Mesenchymal stem cell (in vitro differentiated cells and primary cell): ENCODE data around the gene ACADVL.
A peak's percentile ranks its signal among the peaks of the same experiment; 100 is the strongest.

ENCODE experiments used
- DNase-seq: peaks from one replicate; pipeline ENCODE4 v3.0.0-alpha.2; 2013
- H2AFZ ChIP-seq: one replicate; pipeline ENCODE4 v1.6.1; 2013; ENCODE audit warnings: low read depth, mild to moderate bottlenecking, control low read depth, inconsistent platforms, low read length, moderate library complexity
- H2AK5ac ChIP-seq: 2 replicates; pipeline ENCODE4 v1.6.1; 2013; ENCODE audit warnings: low read length, moderate library complexity, mild to moderate bottlenecking, inconsistent platforms; ENCODE audit not compliant: severe bottlenecking
- H2BK120ac ChIP-seq: one replicate; pipeline ENCODE4 v1.6.1; 2013; ENCODE audit warnings: low read depth, mild to moderate bottlenecking, inconsistent platforms, low read length, moderate library complexity
- H2BK12ac ChIP-seq, 2 experiments: one replicate each; pipeline ENCODE4 v1.6.1; 2013; ENCODE audit warnings: inconsistent platforms in 2 of 2, low read length in 2 of 2, mild to moderate bottlenecking in 2 of 2, moderate library complexity in 2 of 2, control low read depth in 1 of 2
- H2BK15ac ChIP-seq: one replicate; pipeline ENCODE4 v1.6.1; 2013; ENCODE audit warnings: mild to moderate bottlenecking, low read depth, inconsistent platforms; ENCODE audit not compliant: poor library complexity, severe bottlenecking
- H2BK5ac ChIP-seq: 2 replicates; pipeline ENCODE4 v1.6.1; 2013; ENCODE audit warnings: low read depth, mild to moderate bottlenecking, low read length, control low read depth, inconsistent platforms; ENCODE audit not compliant: poor library complexity, severe bottlenecking
- H3K14ac ChIP-seq, 2 experiments: one replicate each; pipeline ENCODE4 v1.6.1; 2013; ENCODE audit warnings: inconsistent platforms in 2 of 2, low read length in 2 of 2, control low read depth in 1 of 2, mild to moderate bottlenecking in 1 of 2, moderate library complexity in 1 of 2
- H3K18ac ChIP-seq, 2 experiments: one replicate each; pipeline ENCODE4 v1.6.1; 2013; ENCODE audit warnings: inconsistent platforms in 2 of 2, low read length in 2 of 2, control low read depth in 1 of 2, low read depth in 1 of 2, mild to moderate bottlenecking in 1 of 2
- H3K23ac ChIP-seq, 2 experiments: one replicate each; pipeline ENCODE4 v1.6.1; 2013; ENCODE audit warnings: inconsistent platforms in 2 of 2, low read length in 2 of 2, mild to moderate bottlenecking in 2 of 2, moderate library complexity in 2 of 2, control low read depth in 1 of 2
- H3K27ac ChIP-seq: 2 replicates; pipeline ENCODE4 v1.5.1; 2013; ENCODE audit warnings: mild to moderate bottlenecking, moderate library complexity, low read length, control low read depth, inconsistent platforms; ENCODE audit not compliant: poor library complexity, severe bottlenecking
- H3K27me3 ChIP-seq, 2 experiments: 2 replicates each; pipeline versions ENCODE4 v1.6.1 to v1.7.0; 2013; ENCODE audit warnings: low read length in 2 of 2, mild to moderate bottlenecking in 2 of 2, moderate library complexity in 2 of 2, control low read depth in 1 of 2, inconsistent platforms in 1 of 2; ENCODE audit not compliant: control insufficient read depth in 1 of 2, insufficient read depth in 1 of 2
- H3K36me3 ChIP-seq, 2 experiments: 2 replicates each; pipeline versions ENCODE4 v1.6.1 to v1.7.0; 2013; ENCODE audit warnings: low read length in 2 of 2, control low read depth in 1 of 2, inconsistent platforms in 1 of 2, low read depth in 1 of 2, mild to moderate bottlenecking in 1 of 2; ENCODE audit not compliant: insufficient read depth in 2 of 2, control insufficient read depth in 1 of 2
- H3K4ac ChIP-seq, 2 experiments: one replicate each; pipeline ENCODE4 v1.6.1; 2013; ENCODE audit warnings: inconsistent platforms in 2 of 2, low read length in 2 of 2, mild to moderate bottlenecking in 2 of 2, moderate library complexity in 2 of 2, control low read depth in 1 of 2, low read depth in 1 of 2
- H3K4me1 ChIP-seq: 2 replicates; pipeline ENCODE4 v1.6.1; 2013; ENCODE audit warnings: low read depth, low read length, control low read depth; ENCODE audit not compliant: control insufficient read depth, insufficient read depth
- H3K4me2 ChIP-seq: 2 replicates; pipeline ENCODE4 v1.6.1; 2013; ENCODE audit warnings: low read length, mild to moderate bottlenecking, inconsistent platforms; ENCODE audit not compliant: poor library complexity, severe bottlenecking
- H3K4me3 ChIP-seq, 2 experiments: 2 replicates each; pipeline versions ENCODE4 v1.5.1 to v1.7.0; 2013; ENCODE audit warnings: low read length in 2 of 2, mild to moderate bottlenecking in 2 of 2, control low read depth in 1 of 2, low read depth in 1 of 2; ENCODE audit not compliant: insufficient read depth in 1 of 2
- H3K79me1 ChIP-seq: replicated peaks from 2 replicates; pipeline ENCODE4 v1.6.1; 2013; ENCODE audit warnings: mild to moderate bottlenecking, control low read depth, low read length, inconsistent platforms; ENCODE audit not compliant: poor library complexity, severe bottlenecking
- H3K9ac ChIP-seq: 2 replicates; pipeline ENCODE4 v1.7.0; 2013; ENCODE audit warnings: mild to moderate bottlenecking, low read length, moderate library complexity
- H3K9me3 ChIP-seq: 2 replicates; pipeline ENCODE4 v1.7.0; 2013; ENCODE audit warnings: mild to moderate bottlenecking, low read length; ENCODE audit not compliant: control insufficient read depth
- H4K8ac ChIP-seq: one replicate; pipeline ENCODE4 v1.6.1; 2013; ENCODE audit warnings: inconsistent platforms, mild to moderate bottlenecking, low read length, moderate library complexity
- H4K91ac ChIP-seq: one replicate; pipeline ENCODE4 v1.6.1; 2013; ENCODE audit warnings: mild to moderate bottlenecking, low read length, inconsistent platforms
- WGBS: methylation state at CpG from one replicate; pipeline ENCODE4 v1.1.7; 2013; ENCODE audit warnings: mixed read lengths; 5-methylcytosine and 5-hydroxymethylcytosine counted together

Gene ACADVL

DNA sequence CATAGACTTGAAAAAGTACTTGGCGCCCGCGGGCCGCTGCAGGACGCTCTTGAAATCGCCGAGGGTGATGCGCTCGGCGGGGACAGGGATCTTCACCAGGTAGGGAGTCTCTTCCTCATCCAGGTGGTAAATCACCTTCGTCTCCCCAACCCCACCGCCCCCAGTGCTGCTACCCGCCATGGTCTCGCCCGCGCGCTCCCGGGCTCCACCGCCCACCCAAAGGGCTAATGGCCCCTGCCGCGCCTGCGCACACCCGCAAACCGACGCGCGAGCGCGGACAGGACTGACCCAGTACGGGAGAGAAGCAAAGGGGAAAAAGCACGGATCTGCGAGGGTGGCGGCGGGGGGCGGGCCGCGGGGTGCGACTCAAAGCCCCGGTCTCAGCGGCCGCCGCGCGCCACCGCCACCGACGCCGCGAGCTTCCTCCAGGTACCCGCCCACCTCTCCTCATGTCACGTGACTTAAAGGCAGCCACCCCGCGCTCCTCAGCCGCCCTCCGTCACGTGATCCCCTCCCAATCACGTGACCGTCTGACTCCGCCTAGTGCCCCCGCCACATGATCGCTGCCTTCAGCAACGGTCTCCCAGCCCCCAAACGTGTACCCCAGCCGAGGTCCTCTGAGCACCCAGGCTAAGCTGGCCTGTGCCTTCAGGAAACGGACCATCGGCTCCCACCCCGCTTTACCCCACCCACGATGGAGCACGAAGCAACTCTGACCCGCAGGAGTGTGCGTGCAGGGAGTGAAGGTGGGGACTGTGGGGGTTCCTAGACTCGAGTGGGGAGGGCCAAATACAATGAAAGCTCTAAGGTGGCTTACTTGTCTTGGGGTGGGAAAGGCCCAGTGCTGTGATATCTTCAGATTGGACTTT, 14.6 kb downstream of the ACADVL start, which contains the start of gene DVL2:
Gene DVL2 (minus strand): TSS at position 435 of the 869 bp plus-strand sequence. CDS start 255 bp downstream, at position 180.
- peak within 1 kb of the TSS; percentile 68 to 99 for H3K4me3 ChIP-seq
- H4K8ac ChIP-seq = peak within 1 kb of the TSS; percentile 94
- under 1% methylated on average over 49 of the region's 72 CpGs for WGBS
- peak within 1 kb of the TSS; percentile 48 for H2AK5ac ChIP-seq
- H3K4ac ChIP-seq = peak within 1 kb of the TSS; percentile 35 to 91
- peaks cover 39 to 42% of the 10 kb centered on the region in 2 experiments for H3K36me3 ChIP-seq
- H3K14ac ChIP-seq = peak within 1 kb of the TSS in 1 of 2 experiments; percentile 89
- H2BK120ac ChIP-seq = peak within 1 kb of the TSS; percentile 84
- H2AFZ ChIP-seq = no peak within 1 kb of the TSS
- peak within 1 kb of the TSS; percentile 90 for H3K27ac ChIP-seq
- H2BK15ac ChIP-seq = peak within 1 kb of the TSS; percentile 85
- peak within 1 kb of the TSS; percentile 85 for H4K91ac ChIP-seq
- H3K79me1 ChIP-seq = peaks cover 11% of the 10 kb centered on the region
- peak within 1 kb of the TSS; percentile 91 to 93 for H3K18ac ChIP-seq
- H3K9me3 ChIP-seq = no peaks in the 10 kb centered on the region
- H2BK12ac ChIP-seq = peak within 1 kb of the TSS in 1 of 2 experiments; percentile 12
- H3K27me3 ChIP-seq = no peaks in the 10 kb centered on the region
- peak within 1 kb of the TSS in 1 of 2 experiments; percentile 34 for H3K23ac ChIP-seq
- peak; percentile 95 for DNase-seq
- H3K9ac ChIP-seq = peak within 1 kb of the TSS; percentile 100
- peak within 1 kb of the TSS; percentile 83 for H3K4me2 ChIP-seq
- H2BK5ac ChIP-seq = peak within 1 kb of the TSS; percentile 53
- H3K4me1 ChIP-seq = peaks cover 28% of the 10 kb centered on the region

GRCh38 chr17:7235693-7236665, 16.2 kb downstream of the ACADVL start:
- H3K4me2 ChIP-seq = peak overlapping the region; percentile 15
- H2BK5ac ChIP-seq = no peak overlapping the region
- peaks cover 34 to 40% of the 10 kb centered on the region in 2 experiments for H3K36me3 ChIP-seq
- peak overlapping the region in 1 of 2 experiments; percentile 15 for H2BK12ac ChIP-seq
- H2BK120ac ChIP-seq = no peak overlapping the region
- H3K18ac ChIP-seq = peak overlapping the region in 1 of 2 experiments; percentile 50
- H3K79me1 ChIP-seq = peaks cover 6% of the 10 kb centered on the region
- no peak overlapping the region for H3K14ac ChIP-seq
- no peak overlapping the region for H2AK5ac ChIP-seq
- no peaks in the 10 kb centered on the region for H3K27me3 ChIP-seq
- H3K9me3 ChIP-seq = no peaks in the 10 kb centered on the region
- H3K4me1 ChIP-seq = peaks cover 37% of the 10 kb centered on the region
- peak overlapping the region; percentile 24 for H3K27ac ChIP-seq
- no peak overlapping the region for H3K4ac ChIP-seq
- H3K9ac ChIP-seq = peak overlapping the region; percentile 100
- WGBS = 86% methylated on average over 20 of the region's 22 CpGs
- no peak overlapping the region for H4K8ac ChIP-seq
- H3K23ac ChIP-seq = peak overlapping the region in 1 of 2 experiments; percentile 23
- peak overlapping the region in 1 of 2 experiments; percentile 99 for H3K4me3 ChIP-seq
- DNase-seq = peak; percentile 65
- H4K91ac ChIP-seq = no peak overlapping the region
- no peak overlapping the region for H2BK15ac ChIP-seq
- H2AFZ ChIP-seq = no peak overlapping the region

DNA sequence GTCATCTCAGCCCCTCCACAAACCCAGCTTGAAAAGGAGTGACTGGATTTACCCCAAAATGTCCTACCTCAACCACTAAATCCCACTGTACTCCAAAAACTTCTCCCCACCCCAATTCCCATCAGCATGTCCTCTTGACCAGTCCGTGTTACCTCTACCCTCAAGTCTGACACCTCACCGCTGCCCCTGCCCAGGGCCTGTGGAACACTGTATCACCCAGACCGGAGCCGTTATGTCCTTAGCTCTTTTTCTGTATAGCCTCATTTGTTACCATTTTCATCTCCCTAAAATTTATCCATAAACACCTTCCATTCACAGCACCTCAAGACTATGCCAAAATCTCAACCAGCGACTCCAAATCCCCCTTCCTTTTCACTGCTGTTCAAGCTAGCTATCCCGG, 17.1 kb downstream of the ACADVL start:
- Histone ChIP-seq H3K23ac (no peak overlapping the region), H3K9ac (peak overlapping the region; percentile 82)

More for the DNA sequence above, 17.1 kb downstream of the ACADVL start:
- no peak overlapping the region for H2AFZ ChIP-seq
- H3K27me3 ChIP-seq = no peaks in the 10 kb centered on the region
- H3K4me3 ChIP-seq = peak overlapping the region in 1 of 2 experiments; percentile 79
- peaks cover 6% of the 10 kb centered on the region for H3K79me1 ChIP-seq
- no peak overlapping the region for H2BK120ac ChIP-seq
- no peak overlapping the region for H2BK15ac ChIP-seq
- no peaks in the 10 kb centered on the region for H3K9me3 ChIP-seq
- H3K4ac ChIP-seq = no peak overlapping the region
- peaks cover 37% of the 10 kb centered on the region for H3K4me1 ChIP-seq
- H2AK5ac ChIP-seq = no peak overlapping the region
- H3K4me2 ChIP-seq = peak overlapping the region; percentile 56
- H3K36me3 ChIP-seq = peaks cover 34 to 44% of the 10 kb centered on the region in 2 experiments
- no peak overlapping the region for H4K91ac ChIP-seq
- H4K8ac ChIP-seq = no peak overlapping the region
- no peak overlapping the region for H2BK12ac ChIP-seq
- WGBS = 94% methylated on average over 6 of the region's 6 CpGs
- no peak overlapping the region for H3K18ac ChIP-seq
- H3K27ac ChIP-seq = peak overlapping the region; percentile 77
- H2BK5ac ChIP-seq = no peak overlapping the region
- no peak for DNase-seq
- no peak overlapping the region for H3K14ac ChIP-seq
